GM19099 (cell line): Measurements from ENCODE around the gene TMEM267.

Source experiments
- POLR2A ChIP-seq: IDR thresholded peaks from 3 replicates; pipeline ENCODE4 v1.6.1; 2011; ENCODE audit warnings: low read depth; ENCODE audit not compliant: insufficient read length; ENCODE audit errors: extremely low read depth

Gene TMEM267

DNA sequence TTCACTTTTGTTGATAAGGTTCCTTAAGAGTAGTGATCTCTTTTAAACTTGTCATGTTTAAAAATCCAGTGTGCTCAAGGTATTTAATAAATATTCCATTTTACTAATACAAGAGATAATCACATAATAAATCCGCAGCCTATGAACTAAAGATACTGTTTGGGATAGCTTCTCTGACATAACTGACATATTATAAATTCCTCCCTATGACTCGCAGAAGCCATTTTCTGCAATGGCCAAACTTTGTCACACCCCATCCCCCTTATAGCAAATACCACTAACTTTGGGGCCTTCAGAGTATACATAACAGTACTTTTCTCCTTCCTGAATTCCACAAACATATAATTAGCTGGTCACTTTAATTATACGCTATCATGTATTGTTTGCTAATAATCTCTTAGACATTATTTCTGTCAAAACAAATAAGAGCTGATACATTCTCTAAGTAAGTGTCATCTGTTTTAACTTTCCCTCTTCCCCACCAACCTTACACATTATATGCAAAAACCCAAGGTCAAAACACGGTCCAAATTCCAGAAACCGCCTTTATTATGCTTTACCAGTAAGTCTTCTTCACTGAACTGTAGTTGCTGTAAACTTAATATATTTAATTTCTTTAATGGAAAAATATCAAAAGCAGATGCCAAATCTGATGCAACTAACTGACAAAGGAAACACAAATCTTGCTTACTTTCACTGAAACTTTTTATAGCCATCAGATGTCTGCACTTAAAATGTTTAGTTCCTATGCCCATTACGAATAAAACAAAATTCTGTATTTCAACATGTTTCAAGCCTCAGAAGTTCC, 971 bp downstream of the TMEM267 start:
- TF ChIP-seq POLR2A = no peak

DNA sequence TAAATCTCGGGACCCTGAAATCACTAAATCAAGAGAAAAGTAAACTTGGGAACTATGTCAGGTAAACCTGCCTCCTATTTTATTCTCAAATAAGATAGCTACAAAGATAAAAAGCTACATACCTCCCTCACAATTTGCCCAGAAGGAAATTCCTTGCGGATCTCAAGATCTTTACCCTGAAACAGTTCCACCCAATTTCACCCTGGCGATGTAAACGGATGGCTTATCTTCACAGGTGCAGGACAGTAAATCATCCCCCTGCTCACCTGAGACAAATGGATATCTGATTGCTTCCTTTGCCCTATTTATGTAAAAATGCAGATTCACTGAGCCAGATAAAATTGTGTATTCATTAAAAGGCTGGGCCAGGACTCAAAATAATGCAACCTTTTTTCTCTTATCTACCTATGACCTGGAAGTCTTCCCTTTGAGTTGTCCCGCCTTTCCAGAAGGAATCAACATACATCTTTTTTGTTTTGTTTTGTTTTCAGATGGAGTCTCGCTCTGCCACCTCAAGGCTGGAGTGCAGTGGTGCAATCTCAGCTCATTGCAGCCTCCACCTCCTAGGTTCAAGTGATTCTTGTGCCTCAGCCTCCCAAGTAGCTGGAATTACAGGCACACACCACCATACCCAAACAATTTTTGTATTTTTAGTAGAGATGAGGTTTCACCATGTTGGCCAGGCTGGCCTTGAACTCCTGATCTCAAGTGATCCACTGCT, 13.8 kb downstream of the TMEM267 start:
- no peak for TF ChIP-seq POLR2A

DNA sequence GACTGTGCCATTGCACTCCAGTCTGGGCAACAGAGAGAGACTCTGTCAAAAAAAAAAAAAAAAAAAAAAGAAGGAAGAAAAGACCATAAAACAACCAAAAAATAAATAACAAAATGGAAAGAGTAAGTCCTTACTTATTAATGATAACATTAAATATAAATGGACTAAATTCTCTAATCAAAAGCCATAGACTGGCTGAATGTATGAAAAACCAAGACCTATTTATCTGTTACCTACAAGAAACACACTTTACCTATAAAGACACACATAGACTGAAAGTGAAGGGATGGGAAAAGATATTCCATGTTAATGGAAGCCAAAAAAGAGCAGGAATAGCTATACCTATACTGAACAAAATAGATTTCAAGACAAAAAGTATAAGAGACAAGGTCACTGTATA, 16.6 kb downstream of the TMEM267 start:
- TF ChIP-seq POLR2A = no peak

DNA sequence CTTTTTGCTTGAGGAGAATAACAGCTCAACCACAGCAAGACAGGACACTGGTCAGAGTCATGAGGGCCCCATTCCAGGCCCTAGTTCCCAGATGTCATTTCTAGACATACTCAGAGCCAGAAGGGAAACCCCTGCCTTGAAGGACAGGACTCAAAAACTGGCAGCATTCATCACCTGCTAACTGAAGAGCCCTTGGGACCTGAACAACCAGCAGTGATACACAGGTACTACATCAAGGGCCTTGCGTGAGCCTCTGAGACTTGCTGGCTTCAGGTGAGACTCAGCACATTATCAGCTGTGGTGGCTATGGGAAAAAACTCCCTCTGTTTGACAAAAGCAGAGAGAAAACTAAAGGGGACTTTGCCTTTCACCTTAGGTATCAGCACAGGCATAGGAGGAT, 22.6 kb downstream of the TMEM267 start:
- no peak for TF ChIP-seq POLR2A

DNA sequence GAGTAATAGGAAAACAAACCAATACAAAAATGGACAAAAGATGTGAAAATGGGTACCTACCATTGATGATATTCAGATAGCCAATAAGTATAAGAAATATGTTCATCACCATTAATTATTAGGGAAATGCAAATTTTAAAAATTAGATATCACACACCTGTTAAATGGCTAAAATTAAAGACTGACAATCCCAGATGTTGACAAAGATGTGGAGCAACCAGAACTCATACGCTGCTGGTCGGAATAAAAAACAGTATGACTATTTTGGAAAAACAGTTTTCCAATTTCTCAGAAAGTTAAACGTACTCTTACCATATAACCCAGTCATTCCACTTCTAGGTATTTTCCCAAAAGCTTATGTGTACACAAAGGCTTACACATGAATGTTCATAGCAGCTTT, 27.1 kb downstream of the TMEM267 start:
- TF ChIP-seq POLR2A = no peak

DNA sequence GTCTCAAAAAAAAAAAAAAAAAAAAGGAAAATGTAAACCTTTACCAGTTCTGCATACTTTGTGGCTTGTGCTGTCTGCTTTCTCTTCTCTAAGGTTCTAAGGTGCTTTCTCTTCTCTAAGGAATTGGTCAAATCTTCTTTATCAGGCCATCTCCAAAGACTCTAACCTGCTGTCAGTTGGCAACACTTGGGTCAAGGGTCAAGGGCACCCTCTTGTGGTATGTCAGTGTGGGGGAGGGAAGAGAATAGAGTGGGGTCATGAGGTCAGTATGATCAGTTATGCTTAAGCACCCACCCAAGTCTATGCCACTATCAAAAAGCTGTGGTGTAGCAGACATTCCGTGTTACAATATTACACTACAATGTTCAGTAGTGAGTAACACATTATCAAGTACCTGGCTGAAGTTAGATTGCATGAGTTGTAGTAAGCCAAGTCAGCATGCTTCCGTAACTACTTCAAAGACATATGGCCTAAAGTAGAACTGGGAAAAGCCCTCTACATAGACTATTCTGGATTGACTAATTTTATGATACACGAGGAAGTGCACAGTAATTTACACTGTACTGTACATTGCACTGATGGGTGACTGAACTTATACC, 46.5 kb downstream of the TMEM267 start:
- TF ChIP-seq POLR2A = no peak

DNA sequence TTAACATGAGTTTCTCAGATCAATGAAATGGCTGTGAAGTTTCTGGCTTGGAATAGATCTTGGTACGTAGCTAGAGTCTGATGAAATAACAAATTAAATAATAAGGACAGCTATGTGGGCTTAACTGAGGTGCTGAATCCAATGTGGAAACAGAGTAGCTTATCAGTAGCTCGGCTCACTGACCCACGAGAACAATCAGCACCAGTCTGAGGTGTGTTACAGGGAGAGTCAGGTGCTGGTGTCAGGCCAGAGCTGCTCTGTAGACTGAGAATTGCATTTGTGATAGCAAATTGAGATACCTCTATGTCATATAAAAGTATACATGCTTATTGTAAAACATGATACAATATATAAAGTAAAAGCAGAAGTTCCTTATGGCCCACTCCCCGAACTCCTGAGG, 50.3 kb downstream of the TMEM267 start:
- no peak for TF ChIP-seq POLR2A

DNA sequence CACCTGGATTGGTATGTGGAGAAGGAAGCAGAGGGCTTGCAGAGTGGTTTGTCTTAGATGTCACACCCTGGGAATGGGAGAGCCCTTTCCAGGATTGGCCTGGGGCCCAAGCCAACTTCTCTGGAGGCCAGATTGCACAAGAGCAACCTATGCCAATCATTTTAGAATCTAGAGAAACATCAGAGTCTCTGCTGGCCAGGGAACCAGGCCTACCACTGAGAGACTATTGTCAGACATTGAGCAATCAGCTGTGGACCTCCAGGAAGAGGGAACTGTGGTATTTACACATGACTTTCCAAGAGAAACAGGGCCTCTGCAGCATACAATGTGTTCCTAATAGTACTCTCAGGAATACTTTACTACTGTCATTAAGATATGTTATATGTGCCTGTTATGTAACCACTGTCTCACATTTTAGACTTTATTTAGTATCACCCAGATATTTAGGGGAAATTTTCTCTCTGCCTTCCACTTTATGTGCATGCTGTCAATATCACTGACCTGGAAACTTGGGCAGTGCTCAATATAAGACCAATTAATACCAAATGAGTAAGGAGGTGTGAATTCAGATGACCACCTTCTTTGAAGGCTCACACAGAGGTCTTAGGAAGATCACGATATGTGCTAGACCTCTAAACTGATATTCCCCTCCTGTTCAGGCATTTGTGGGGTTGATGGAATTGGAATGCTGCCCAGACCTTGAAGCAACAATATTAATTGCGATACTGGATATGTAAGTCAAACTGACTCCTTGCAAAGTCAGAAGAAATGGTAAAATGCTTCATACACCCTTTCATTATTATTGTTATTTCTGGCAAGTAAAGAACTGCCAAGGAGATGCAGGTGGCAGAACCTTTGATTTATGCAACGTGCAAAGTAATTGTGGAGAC, 50.9 kb downstream of the TMEM267 start:
- TF ChIP-seq POLR2A = no peak

DNA sequence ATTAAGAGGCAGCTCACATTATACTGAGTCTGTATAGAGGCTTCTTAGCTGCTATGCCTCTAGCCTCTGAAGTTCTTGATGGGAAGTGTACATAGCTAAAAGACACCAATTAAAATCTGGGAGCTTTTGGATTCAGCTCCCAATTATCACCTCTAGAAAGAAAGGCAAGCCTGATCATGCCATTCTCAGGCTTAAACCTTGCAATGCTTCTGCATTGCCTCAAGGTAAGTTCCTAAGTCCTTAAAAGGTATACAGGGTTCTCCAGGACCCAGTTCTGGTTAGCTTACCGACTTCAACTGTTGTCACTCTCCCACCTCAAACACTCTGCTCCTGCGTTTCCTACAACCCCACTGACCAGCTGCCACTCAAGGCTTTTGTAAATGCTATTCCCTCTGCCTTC, 54.0 kb downstream of the TMEM267 start:
- TF ChIP-seq POLR2A = no peak

DNA sequence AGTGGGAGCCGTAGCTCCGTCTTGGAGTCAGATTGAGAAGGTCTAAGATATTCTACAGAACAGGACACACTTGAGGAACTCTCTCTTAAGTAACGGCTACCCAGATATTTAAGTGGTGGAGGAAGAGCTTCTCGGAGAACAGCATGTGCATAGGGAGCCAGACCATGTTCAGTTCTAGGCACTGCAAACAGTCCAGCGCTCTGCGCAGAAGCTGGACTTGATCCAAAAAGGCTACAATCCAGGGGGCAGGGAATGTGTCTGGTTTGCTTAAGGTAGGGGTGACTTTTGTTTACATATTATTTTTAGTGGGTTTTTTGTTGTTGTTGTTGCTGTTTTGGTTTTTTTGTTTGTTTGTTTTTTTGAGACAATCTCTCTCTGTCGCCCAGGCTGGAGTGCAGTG, 54.6 kb downstream of the TMEM267 start:
- no peak for TF ChIP-seq POLR2A

DNA sequence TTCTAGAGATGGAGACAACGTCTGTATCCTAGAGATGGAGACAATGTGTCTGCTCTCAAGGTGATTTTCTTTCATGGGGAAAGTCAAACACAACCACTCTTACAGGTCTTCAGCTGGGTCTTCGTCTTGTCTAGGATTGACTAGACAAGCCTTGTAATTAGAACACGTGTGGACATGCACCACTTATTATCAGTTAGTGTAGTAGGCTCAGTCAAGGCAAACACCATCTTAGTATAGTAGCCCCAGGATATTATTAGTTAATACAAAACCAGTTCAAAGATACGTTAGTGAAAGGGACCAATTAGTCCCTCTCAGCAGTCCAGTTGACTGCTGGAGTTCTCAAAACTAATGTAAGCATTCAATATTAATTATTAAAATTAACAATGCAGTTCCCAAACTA, 56.4 kb downstream of the TMEM267 start:
- TF ChIP-seq POLR2A = no peak

DNA sequence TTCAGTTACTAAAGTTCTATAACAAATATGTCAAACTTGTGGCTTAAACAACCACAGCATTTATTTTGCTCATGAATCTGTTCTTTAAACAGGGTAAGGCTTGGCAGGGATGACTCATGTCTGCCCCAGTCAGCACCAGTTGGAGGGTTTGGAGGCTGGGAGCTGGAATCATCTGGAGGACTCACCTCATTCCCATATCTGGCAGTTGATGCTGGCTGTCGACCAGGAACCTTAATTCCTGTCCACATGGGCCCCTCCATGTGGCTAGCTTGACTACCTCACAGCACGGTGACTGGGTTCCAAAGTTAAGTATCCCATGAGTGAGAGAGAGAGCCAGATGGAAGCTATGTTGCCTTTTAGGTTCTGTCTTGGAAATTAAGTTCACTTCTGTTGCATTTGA, 57.7 kb downstream of the TMEM267 start:
- no peak for TF ChIP-seq POLR2A

DNA sequence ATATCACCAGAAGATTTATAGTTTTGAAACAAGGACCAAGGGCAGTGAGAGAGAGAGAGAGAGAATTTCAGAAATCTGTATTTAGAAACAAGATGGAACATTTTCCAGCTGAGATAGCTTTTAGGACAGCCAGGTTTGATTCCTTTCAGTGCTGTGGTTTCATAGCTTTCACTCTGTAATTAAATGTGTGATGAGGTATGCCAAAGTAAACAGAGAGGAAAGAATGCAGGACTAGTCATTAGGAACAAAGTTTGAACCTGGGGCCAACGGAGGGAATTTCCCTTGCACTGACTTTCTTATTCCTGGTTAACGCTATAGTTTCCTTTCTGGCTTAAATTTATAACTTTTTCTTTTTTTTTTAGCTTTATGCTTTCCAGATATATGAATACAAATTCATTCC, 61.5 kb downstream of the TMEM267 start:
- TF ChIP-seq POLR2A = no peak

DNA sequence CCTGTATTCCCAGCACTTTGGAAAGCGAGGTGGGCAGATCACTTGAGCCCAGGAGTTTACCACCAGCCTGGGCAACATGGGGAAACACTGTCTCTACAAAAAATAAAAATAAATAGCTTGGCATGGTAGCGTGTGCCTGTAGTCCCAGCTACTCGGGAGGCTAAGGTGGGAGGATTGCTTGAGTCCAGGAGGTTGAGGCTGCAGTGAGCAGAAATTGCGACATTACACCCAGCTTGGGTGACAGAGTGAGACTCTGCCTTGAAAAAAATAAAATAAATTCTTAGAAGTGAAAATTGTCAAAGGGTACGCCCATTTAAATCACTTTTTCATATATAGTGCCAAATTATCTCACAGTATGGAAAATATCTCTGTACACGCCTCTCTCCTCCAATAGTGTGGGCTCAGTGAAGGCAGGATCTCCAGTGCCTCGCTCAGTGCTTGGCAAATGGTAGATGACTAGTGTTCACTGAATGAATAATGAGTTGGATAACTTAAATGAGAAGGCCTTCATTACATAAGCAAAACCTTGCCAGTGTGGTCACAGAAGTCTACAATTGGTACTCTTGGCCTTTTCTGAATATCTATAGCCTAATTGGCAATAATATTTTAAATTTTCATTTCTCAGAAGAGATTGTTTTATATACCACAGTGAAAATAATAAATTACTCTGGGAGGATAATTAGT, 62.1 kb downstream of the TMEM267 start:
- TF ChIP-seq POLR2A = no peak

DNA sequence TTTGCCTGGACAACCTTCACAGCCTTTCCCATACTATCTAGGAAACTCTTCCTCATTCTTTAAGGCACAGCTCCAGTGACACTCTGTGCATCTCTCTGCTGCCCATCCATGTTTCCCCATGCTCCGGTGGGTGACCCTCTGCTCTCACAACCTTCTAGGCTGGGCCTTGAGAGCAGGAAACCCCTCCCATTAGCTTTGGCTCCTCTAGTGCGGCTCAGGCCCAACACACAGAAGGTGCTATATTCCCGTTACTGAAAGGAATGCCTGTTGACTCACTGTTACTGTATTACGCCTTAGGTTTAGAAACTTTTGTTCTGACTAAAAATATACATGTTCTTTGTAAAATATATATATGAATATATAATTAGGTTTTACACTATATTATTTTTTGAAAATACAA, 63.4 kb downstream of the TMEM267 start:
- TF ChIP-seq POLR2A = no peak

DNA sequence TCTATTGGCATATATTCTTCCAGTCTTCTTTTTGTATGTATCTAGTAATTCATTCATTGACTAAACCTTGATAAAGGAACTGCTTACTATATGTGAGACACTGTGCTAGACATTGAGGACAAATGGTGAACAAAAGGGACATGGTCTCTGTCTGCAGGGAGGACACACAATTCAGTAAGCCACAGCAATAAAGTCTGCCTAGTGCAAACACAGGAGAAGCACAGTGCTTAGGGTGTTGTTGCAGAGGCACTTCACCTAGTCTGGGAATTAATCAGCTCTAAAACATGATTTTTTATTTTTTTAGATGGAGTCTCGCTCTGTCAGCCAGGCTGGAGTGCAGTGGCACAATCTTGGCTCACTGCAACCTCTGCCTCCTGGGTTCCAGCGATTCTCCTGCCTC, 65.1 kb downstream of the TMEM267 start:
- no peak for TF ChIP-seq POLR2A
